Endometrial microvascular endothelial cells (primary cell): ENCODE results near the gene EMX2. TPM values are rescaled to one million over a fixed set of nuclear protein-coding genes. Genes with fewer than 3 reads are reported as not detected.
"Not testable (repeated sequence)": the region's sequence is repeated elsewhere in the genome, so short reads cannot be mapped to it uniquely, and the experiment has no call there.

Source experiments
- in situ Hi-C: cut with HindIII; loops from 2 replicates; pipeline ENCODE4 v1.10.0; 2017; ENCODE audit warnings: low sequenced_read_pairs, low pct_unique_long_range_greater_than_20kb; ENCODE audit errors: inconsistent ontology term
- total RNA-seq: library from RNA; depleted of rRNA; stranded (reverse); fragments of >200 nt; gene quantifications from one replicate; pipeline ENCODE4 v1.2.3, GENCODE V29; 2015; ENCODE audit errors: inconsistent ontology term

Gene EMX2
- total RNA-seq, 1 donor from 2014 or later = not detected

- in situ Hi-C loops = no loop called here
Measured at GRCh38 chr10:117581961-117582360, 39.4 kb downstream of the EMX2 start.

- in situ Hi-C loops = not testable (repeated sequence)
Measured at GRCh38 chr10:117584831-117585230, 42.3 kb downstream of the EMX2 start.

GRCh38 chr10:117587036-117587435 lies 44.5 kb downstream of the EMX2 start:
- in situ Hi-C loops = no loop called here

- in situ Hi-C loops = no loop called here
Measured at GRCh38 chr10:117590101-117590875, 47.7 kb downstream of the EMX2 start.

- in situ Hi-C loops = no loop called here
Measured at GRCh38 chr10:117591043-117591442, 48.5 kb downstream of the EMX2 start.

- in situ Hi-C loops = no loop called here
Measured at GRCh38 chr10:117594722-117595121, 52.2 kb downstream of the EMX2 start.

- in situ Hi-C loops = no loop called here
Measured at GRCh38 chr10:117596706-117597105, 54.2 kb downstream of the EMX2 start.

GRCh38 chr10:117597216-117597615 lies 54.7 kb downstream of the EMX2 start:
- in situ Hi-C loops = no loop called here

Other genes starting within 250 kb of the EMX2 start
- gene PDZD8, start 167.3 kb upstream of the EMX2 start, total RNA-seq = 23.5 TPM